Right renal cortex interstitium (tissue), 3 donors: ENCODE results near the gene PDPN. TPM values are rescaled to one million over a fixed set of nuclear protein-coding genes. Genes with fewer than 3 reads are reported as not detected.

Experiments
- DNase-seq, 3 donors: peaks; one replicate each; pipeline ENCODE4 v3.0.0-alpha.2; 2013; ENCODE audit warnings: low read depth in 3 of 3, low spot score in 2 of 3
- polyA plus RNA-seq, 3 donors: library from polyadenylated mRNA; unstranded; fragments of 120-200 nt; gene quantifications; one replicate each; pipeline ENCODE4 v1.2.1, GENCODE V29; 2013; ENCODE audit not compliant: insufficient read length in 3 of 3

PDPN gene
- polyA plus RNA-seq, 3 donors = 16.2 to 23.0 (median 16.9) TPM

GRCh38 chr1:13576926-13577325 is 6.7 kb upstream of the PDPN start:
- DNase-seq = no peak

DNA sequence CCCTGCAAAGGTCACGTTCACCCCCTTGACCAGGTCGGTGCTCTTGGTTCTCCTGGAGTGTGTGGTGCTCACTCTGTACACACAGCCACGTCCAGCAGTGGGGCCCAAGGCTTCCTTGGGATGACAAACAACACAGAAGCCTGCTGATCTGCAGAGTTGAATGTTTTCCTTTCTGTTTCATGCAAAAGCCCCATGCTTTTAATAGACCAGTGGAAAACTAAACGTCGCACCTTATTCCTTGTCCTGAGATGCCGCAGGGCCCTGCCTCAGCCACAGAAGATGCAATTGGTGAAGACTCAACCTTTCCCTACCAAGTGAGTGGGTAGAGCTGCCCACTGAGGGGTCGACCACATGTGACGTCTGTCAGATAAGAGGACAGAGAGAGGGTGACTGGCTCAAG is 5.8 kb upstream of the PDPN start:
- no peak for DNase-seq

- DNase-seq = no peak
Measured at GRCh38 chr1:13581446-13581845, 2.2 kb upstream of the PDPN start.

DNA sequence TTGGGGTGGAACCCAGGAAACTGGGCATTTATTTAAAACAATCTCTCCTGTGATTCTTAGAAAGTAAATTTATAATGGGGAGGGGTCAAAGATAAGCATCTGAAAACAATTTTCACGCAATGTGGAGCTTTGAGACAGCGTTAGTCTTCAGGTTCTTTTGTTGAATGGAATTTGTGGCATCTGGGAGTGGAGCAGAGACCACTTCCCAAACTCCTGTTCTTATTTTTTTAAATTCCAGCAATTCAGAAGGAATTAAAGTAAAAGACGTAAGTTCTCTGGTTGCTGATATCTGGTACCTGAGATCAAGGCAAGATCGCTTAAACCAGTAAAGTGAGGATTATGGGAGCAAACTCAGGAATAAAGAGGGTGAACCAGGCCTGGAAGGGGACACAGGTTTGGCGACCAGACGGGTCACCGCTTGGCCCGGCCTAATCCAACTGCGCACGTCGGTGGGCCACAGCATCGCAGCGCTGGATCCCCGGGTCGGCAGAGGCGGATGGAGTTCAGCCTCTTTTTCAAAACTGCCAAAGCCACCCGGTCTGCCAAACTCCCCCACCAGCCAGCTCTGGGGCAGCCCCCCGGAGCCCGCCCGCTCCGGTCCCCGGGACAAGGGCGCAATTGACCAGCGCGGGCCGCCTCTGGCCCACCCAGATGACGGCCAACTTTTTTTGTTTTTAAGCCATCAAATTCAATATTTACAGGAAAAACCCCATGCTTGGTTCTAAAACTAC is 754 bp upstream of the PDPN start:
- DNase-seq = no peak

- DNase-seq = peak in 1 of 3 donors; percentile 32
Measured at GRCh38 chr1:13583966-13584791, 547 bp downstream of the PDPN start.

DNA sequence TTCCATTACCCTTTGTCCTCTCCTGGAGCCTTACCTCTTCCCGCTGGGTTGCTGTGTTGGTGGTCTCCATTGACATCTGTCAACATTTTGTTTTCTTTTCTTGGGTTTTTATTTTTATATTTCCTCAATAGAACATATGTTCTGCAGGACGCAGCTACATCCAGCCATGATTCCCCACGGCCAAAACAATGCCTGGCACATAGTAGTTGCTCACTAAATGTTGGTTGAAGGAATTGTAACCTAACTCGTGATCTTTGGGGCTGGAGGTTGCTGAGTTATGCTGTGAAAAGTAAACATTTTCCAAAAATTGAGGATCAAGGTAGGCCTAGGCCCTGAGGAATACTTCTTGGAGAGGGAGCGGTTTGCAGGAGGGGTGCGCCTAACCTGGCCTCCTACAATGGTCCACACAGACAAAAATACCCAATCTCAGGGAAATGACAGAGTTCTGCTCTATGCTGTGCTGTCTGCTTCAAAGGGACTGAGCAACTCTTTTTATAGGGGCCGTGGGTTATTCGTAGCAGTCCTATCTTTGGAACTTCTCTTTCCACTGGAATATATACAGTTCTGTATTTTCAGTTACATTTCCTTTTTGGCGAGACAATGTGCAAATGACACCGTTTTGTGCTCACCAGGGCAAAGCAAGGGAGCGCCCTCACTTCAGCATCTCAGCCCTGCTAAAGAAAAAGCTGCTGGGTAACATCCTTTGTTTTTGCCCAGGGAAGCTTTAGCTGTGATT is 1.4 kb downstream of the PDPN start:
- DNase-seq = no peak

- no peak for DNase-seq
Measured at GRCh38 chr1:13585612-13585991, 2.0 kb downstream of the PDPN start.

DNA sequence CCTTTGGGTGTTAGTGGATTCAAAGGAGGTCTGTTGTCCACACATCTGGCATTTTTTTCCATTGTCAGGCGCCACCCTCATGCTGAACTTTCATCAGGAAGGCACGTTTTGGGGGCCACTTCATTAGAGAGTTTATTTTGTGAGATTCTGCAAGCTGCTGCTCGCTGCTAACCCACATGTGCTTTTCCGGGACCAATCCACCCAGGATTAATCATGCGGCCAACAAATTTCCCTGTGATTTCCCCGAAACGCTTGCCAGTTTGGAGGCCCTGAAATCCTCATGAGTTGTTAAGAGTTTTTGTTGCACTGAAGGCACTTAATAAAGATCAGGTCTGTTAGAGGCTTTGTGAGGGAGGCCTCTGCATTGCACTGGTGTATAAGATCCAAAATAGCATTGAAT is 2.4 kb downstream of the PDPN start:
- DNase-seq = no peak

DNA sequence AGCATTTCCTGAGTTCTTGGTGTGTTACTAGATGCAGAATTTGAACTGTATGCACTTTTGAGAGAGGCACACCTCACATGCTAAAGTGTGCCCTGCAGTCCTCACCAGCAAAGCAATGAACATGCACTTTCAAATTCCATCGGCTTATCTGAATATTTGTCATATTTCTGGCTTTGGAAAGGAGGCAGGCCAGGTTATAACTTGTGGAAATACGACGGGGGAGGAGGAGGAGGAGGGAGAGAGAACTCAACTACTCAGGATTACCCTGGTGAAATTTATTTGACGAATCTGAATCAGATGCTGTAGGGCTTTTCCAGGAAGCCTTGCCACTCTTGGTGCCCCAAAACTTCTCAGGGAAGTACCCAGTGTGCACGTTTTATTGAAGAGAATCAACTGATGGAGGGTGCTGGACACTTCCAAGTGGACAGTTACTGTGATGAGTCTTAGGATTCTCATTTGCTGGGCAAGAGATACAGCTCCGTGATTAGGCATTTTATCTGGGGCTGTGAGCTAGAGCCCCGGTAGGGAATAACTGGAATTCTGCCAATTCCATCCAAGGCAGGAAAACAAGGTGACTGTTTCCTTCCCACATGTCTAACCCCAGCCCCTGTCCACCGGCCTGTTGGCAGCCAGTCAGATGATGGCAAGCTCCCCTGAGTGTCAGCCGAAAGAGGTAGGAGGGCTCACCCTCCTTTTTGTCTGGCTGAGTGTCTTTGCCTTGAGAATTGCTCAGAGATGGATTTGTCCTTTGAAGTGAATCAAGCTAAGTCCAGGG is 3.8 kb downstream of the PDPN start:
- DNase-seq = no peak

- no peak for DNase-seq
Measured at GRCh38 chr1:13588946-13589796, 5.5 kb downstream of the PDPN start.

DNA sequence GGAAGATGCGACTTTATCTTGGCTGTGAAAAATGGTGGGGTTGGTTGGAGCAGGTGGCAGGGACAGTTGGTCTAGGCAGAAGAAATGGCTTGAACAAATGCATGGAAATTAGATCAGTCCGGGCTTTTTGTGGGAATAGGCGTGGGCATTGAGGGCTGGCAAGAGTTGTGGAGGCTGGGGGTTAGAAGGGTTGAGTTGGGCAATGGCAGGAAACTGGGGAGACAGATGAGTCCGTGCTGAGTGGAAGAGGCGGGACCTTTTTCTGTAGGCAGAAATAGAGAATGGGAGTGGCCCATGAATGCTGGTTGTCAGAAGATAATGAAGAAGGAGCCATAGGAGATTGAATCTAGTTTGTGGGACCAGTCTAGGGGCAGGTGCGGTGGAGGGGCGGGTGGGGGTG is 6.9 kb downstream of the PDPN start:
- DNase-seq = no peak

DNA sequence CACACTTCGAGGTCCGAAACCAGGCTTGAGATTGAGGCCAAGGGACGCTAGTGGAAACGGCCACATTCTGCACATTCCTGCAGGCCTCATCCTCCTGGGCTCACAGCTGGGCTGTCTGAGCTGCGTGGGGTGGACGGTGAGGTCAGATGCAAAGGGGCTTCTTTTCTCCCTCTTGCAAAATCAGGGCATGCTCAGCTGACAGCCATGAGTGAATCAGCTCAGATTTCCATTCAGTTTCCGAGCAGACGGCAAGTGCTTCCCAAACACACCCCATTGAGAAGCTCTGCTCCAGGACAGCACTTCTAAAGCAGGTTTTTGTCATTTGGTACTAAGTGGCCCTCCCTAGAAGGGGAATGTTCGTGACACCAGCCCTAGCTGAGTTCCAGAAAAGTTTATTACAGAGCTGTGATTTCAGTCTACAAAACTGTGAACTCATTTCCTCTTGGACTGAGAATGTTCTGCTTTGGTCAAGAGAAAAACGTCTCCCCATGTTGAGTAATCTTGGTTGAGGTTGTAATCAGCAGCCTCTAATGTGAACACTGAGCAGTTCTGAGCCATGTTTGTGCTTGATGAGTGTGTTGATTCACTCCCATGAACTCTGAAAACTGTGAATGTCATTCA is 10.0 kb downstream of the PDPN start:
- DNase-seq = no peak

- no peak for DNase-seq
Measured at GRCh38 chr1:13595411-13595810, 11.8 kb downstream of the PDPN start.

DNA sequence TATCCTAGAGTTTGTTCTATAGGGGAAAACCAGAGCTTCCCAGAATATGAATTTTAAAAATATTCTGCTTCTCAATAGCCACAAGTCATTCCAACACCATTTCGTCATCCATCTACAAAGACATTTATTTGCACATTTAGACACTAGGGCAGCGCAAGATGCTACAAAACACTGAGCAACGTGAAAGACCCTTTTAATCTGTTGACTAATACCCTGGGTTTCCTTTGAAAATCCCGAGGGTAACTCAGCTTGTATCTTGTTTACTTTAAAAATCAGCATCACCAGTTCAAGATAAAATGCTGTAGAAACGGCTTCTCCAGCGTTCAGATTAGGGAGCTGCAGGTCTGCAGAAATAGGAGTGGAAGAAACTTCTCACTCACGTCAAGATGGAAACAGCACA is 13.5 kb downstream of the PDPN start:
- DNase-seq = no peak

GRCh38 chr1:13600762-13601453 is 17.3 kb downstream of the PDPN start:
- DNase-seq = no peak

DNA sequence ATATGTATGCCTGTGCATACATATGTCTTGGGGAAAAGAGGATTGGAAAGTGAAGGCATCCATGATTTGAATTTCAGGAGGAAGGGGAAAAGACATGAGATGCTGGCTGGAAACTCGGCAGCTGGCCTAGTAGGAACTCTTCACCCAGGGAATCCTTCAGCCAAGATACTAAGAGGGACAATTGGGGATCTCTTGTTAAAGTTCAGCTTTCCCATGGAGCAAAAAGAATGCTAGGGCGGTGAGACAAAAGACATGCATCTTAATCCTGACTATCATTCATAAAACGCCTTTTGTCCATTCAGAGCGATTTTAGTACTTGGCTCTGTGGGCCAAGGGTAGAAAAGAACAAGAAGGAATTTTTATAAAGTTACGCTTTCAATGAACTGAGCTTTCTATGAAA is 20.5 kb downstream of the PDPN start:
- DNase-seq = no peak

DNA sequence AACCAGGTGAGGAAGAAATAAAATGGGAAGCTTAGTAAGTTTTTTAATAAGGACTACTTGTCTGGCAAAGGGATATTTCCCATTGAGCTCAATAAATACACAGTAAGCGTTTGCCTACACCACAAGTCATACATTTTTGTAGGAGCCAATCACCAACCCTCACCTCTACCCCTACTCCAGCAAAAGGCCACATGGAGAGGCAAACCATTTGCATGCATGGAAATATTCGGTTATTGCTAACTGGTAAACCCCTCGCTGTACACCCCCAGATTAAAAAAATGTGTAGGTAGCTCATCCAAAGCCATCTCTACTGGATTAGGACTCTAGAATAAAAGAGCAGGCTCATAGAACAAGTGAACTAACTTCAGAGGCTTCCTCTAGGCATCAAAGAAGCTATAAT is 21.1 kb downstream of the PDPN start:
- no peak for DNase-seq

GRCh38 chr1:13605159-13605558 is 21.5 kb downstream of the PDPN start:
- DNase-seq = no peak

DNA sequence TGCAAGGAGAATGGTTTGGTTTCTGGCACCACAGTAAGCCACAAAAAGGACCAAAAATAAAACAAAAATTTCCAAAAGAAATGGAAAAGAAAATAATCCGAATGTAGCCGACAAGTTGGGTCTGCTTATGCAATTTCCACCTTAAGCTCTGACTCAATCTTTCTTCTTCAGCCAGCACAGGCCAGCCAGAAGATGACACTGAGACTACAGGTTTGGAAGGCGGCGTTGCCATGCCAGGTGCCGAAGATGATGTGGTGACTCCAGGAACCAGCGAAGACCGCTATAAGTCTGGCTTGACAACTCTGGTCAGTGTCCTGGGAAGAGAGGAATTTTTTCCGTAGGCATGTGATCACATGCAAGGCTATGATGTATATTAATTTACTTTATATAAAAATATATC is 23.4 kb downstream of the PDPN start:
- no peak for DNase-seq
